HG03565 (cell line): ENCODE data around the gene PCDHA13.
"Not testable (repeated sequence)": the region's sequence is repeated elsewhere in the genome, so short reads cannot be mapped to it uniquely, and the experiment has no call there.

Experiments used
- ATAC-seq: cut with Tn5 transposase; IDR thresholded peaks from one replicate; pipeline ENCODE4 v1.9.1; 2021; ENCODE audit warnings: mild to moderate bottlenecking, moderate library complexity; ENCODE audit not compliant: unreplicated experiment

Gene PCDHA13

GRCh38 chr5:140869555-140869886 is 12.4 kb upstream of the PCDHA13 start:
- no peak for ATAC-seq

GRCh38 chr5:140870221-140871201 is 11.4 kb upstream of the PCDHA13 start:
- ATAC-seq: no peak

GRCh38 chr5:140875085-140876065 is 6.5 kb upstream of the PCDHA13 start, which contains the start of gene PCDHA12:
Gene PCDHA12, plus strand, starts transcription at chr5:140875308. Its CDS starts 165 bp downstream, at chr5:140875473.
- ATAC-seq: no peak

GRCh38 chr5:140876541-140877261 is 5.2 kb upstream of the PCDHA13 start:
- not testable (repeated sequence) for ATAC-seq

GRCh38 chr5:140877262-140877581 is 4.7 kb upstream of the PCDHA13 start:
- ATAC-seq: no peak

GRCh38 chr5:140882591-140882899 is 621 bp downstream of the PCDHA13 start:
- ATAC-seq: no peak

GRCh38 chr5:140883373-140883772 is 1.4 kb downstream of the PCDHA13 start:
- ATAC-seq: no peak

GRCh38 chr5:140883927-140884697 is 2.2 kb downstream of the PCDHA13 start:
- ATAC-seq: no peak

- ATAC-seq: no peak
These were observed 34.4 kb downstream of the PCDHA13 start for GRCh38 chr5:140916325-140916724.

GRCh38 chr5:140923601-140924000 is 41.7 kb downstream of the PCDHA13 start:
- no peak for ATAC-seq

- ATAC-seq: no peak
These were observed 44.0 kb downstream of the PCDHA13 start, which contains the start of gene PCDHAC1 for GRCh38 chr5:140925806-140926442. Gene PCDHAC1, plus strand, starts transcription at chr5:140926299. Its CDS starts 594 bp downstream, at chr5:140926893.

- no peak for ATAC-seq
These were observed 44.7 kb downstream of the PCDHA13 start for GRCh38 chr5:140926443-140927227.

GRCh38 chr5:140927228-140927573 is 45.3 kb downstream of the PCDHA13 start:
- ATAC-seq: no peak
